VCaP (cell line): ENCODE data around the gene OVOL3.

ENCODE experiments used
- H3K27ac ChIP-seq: fragments of 450-650 bp; 2 replicates; pipeline ENCODE4 v1.5.1; 2017
- TF ChIP-seq, protein P1 (sequence below): fragments of 450-650 bp; conservative IDR thresholded peaks from 2 replicates; pipeline ENCODE4 v1.5.1; 2017; ENCODE audit warnings: mild to moderate bottlenecking, moderate library complexity

The OVOL3 gene

DNA sequence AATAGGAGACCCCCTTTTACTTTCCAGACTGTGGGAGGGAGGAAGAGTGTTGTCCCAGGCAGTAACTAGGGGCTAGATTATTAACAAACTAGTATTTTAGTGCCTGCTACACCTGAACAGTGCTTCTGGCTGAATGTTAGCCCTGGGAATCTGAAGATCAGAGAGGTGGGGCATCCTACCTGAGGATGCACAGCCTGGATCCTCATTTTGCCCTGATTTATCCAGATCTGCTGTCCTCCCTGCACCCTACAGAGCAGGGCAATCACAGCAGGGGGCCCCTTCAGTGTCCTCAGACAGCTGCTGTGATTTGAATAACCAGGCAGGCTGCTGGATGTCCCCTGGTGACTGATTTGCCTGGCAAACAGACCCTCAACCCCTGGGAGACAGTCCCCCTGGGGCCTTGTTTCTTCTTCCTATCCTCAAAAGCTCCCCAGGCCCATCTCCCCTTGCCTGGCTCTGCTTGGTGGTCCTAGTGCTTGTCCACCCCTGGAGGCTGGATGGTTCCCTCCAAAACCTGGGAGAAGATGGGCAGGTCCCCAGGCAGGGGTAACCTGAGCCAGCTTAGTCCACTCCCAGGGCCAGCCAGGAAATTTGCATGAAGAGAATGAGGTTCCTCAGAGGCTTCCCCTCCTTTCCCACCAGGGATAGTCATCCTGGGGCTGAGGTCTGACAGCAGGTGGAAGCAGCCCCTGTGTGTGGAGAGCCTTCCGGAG lies at the start of gene OVOL3:
Gene OVOL3, plus strand, starts transcription at position 657 of the 713 bp plus-strand sequence. CDS start 60 bp downstream, outside the sequence.
- TF ChIP-seq, protein P1, sequence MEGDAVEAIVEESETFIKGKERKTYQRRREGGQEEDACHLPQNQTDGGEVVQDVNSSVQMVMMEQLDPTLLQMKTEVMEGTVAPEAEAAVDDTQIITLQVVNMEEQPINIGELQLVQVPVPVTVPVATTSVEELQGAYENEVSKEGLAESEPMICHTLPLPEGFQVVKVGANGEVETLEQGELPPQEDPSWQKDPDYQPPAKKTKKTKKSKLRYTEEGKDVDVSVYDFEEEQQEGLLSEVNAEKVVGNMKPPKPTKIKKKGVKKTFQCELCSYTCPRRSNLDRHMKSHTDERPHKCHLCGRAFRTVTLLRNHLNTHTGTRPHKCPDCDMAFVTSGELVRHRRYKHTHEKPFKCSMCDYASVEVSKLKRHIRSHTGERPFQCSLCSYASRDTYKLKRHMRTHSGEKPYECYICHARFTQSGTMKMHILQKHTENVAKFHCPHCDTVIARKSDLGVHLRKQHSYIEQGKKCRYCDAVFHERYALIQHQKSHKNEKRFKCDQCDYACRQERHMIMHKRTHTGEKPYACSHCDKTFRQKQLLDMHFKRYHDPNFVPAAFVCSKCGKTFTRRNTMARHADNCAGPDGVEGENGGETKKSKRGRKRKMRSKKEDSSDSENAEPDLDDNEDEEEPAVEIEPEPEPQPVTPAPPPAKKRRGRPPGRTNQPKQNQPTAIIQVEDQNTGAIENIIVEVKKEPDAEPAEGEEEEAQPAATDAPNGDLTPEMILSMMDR = no peak
- H3K27ac ChIP-seq = peak within 1 kb of the TSS; percentile 2; the same call in 1 of the 2 replicates

- peak overlapping the region; percentile 91 for H3K27ac ChIP-seq
- TF ChIP-seq, protein P1 = no peak
Observed at GRCh38 chr19:36061367-36061766, 49.6 kb upstream of the OVOL3 start.

DNA sequence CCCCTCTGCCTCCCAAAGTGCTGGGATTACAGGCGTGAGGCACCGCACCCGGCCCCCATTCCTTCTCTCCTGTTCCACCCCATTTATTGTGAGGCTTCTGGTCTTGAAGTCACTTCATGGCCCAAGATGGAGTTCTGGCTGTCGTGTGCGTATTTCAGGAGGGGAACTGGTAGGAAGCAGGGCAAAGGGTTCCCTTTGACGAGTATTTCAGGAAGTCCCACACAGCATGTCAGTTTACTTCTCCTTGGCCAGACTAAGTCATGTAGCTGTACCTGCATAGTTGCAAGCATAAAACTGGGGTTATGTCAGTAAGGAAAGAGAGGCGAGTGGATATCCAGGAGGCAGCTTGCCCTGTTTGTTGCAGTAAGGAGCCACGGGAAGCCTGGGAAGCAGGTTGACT lies 46.1 kb upstream of the OVOL3 start:
- TF ChIP-seq, protein P1 = no peak
- H3K27ac ChIP-seq = peak overlapping the region; percentile 21; the same call in 1 of the 2 replicates

GRCh38 chr19:36067681-36068080 lies 43.3 kb upstream of the OVOL3 start:
- H3K27ac ChIP-seq = peak overlapping the region; percentile 36; the same call in 1 of the 2 replicates
- TF ChIP-seq, protein P1 = no peak

DNA sequence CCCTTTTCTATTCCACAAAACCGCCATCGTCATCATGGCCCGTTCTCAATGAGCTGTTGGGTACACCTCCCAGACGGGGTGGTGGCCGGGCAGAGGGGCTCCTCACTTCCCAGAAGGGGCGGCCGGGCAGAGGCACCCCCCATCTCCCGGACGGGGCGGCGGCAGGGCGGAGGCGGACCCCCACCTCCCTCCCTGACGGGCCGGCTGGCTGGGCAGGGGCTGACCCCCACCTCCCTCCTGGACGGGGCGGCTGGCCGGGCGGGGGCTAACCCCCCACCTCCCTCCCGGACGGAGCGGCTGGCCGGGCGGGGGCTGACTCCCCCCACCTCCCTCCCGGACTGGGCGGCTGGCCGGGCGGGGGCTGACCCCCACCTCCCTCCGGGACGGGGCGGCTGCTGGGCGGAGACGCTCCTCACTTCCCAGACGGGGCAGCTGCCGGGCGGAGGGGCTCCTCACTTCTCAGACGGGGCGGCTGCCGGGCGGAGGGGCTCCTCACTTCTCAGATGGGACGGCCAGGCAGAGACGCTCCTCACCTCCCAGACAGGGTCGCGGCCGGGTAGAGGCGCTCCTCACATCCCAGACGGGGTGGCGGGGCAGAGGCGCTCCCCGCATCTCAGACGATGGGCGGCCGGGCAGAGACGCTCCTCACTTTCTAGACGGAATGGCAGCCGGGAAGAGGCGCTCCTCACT lies 42.0 kb upstream of the OVOL3 start:
- H3K27ac ChIP-seq = peak overlapping the region; percentile 89; the same call in 1 of the 2 replicates

DNA sequence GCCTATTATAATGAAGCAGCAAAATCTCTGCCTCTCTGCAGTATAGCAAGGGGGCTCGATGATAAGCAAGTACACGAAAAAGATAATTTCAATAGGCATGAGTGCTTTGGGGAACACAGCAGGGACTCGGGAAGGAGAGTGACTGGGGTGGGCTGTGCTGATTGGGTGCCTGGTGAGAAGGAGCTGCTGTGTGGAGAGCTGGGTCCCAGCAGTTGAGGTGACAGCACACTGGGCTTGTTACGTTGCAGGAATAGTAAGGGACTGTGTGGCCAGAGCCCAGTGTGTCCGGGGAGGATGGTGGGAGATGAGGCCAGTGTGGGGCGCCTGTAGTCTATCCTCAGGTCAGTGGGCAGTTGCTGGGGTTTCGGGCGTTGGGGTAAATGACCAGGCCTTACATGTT lies 38.9 kb upstream of the OVOL3 start:
- H3K27ac ChIP-seq = peak overlapping the region; percentile 89
- TF ChIP-seq, protein P1 = no peak

DNA sequence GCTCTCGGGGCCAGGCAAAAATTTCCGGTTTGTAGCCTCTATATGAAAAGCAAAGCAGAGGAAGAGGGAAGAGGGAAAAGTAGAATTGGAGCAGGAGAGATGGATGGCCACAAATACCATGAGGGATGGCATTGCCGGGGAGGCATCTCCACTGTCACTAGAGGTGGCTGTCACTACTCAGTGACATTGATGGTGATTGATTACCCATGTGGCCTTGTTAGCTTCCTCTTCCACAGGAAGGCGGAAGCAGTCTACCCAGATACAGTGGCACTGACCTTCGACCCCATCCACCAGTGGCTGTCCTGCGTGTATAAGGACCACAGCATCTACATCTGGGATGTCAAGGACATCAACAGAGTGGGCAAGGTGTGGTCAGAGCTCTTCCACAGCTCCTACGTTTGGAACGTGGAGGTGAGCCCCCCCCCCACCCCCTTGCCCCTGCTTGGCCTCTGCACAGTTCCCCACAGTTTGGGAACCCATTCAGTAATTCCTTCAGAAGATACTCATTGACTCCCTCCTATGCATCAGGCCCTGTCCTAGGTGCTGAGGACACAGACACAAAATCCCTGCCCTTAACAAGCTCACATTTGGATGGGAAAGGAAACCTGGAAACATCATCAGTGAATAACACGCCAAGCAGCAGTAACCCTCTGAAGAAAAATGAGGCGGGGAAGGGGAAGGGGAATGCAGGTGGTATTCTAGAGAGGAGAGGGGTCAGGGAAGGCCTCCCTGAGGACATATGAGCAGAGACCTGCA lies 37.6 kb upstream of the OVOL3 start:
- H3K27ac ChIP-seq = peak overlapping the region; percentile 89; the same call in 1 of the 2 replicates
- TF ChIP-seq, protein P1 = no peak
